HepG2 (cell line): ENCODE data around the gene FTL. TPM values are rescaled to one million over a fixed set of nuclear protein-coding genes. Genes with fewer than 3 reads are reported as not detected.

Experiments
- ELF3 ChIP-seq: IDR thresholded peaks from 2 replicates; pipeline ENCODE4 v1.6.1; 2016; ENCODE audit warnings: missing genetic modification reagents, missing compliant biosample characterization
- HNF4G ChIP-seq, 2 experiments: sonication (generic) in 1 of 2; formaldehyde crosslinking in 1 of 2; IDR thresholded peaks; 2 replicates each; pipeline versions ENCODE4 v1.4.0 to v1.6.1; 2011 to 2020; ENCODE audit warnings: borderline replicate concordance in 2 of 2, low read depth in 2 of 2, mild to moderate bottlenecking in 2 of 2, low read length in 1 of 2, missing genetic modification reagents in 1 of 2, moderate library complexity in 1 of 2
- PHB2 ChIP-seq: fragments of 450-650 bp; IDR thresholded peaks from 2 replicates; pipeline ENCODE4 v1.6.1; 2018; ENCODE audit not compliant: partially characterized antibody
- POLR2A ChIP-seq, 2 experiments: IDR thresholded peaks; 2 replicates each; pipeline ENCODE4 v1.6.1; 2011; ENCODE audit warnings: low read depth in 2 of 2, low read length in 2 of 2, mild to moderate bottlenecking in 1 of 2, moderate library complexity in 1 of 2; ENCODE audit not compliant: insufficient read depth in 1 of 2
- RARA ChIP-seq: IDR thresholded peaks from 2 replicates; pipeline ENCODE4 v1.6.1; 2016; ENCODE audit warnings: missing genetic modification reagents, missing compliant biosample characterization
- SNAPC4 ChIP-seq: sonication (generic); formaldehyde crosslinking; IDR thresholded peaks from 2 replicates; pipeline ENCODE4 v1.4.0; 2020; ENCODE audit warnings: mild to moderate bottlenecking, missing genetic modification reagents
- ZNF33B ChIP-seq: sonication (generic); formaldehyde crosslinking; IDR thresholded peaks from 2 replicates; pipeline ENCODE4 v1.5.1; 2020; ENCODE audit warnings: mild to moderate bottlenecking, missing genetic modification reagents
- ZNF446 ChIP-seq: sonication (generic); formaldehyde crosslinking; IDR thresholded peaks from 2 replicates; pipeline ENCODE4 v1.5.0; 2020; ENCODE audit warnings: mild to moderate bottlenecking, missing genetic modification reagents
- ZSCAN12 ChIP-seq: sonication (generic); formaldehyde crosslinking; IDR thresholded peaks from 2 replicates; pipeline ENCODE4 v1.9.0; 2021; ENCODE audit warnings: mild to moderate bottlenecking, missing genetic modification reagents
- polyA plus RNA-seq, 8 experiments: library from polyadenylated mRNA; depleted of rRNA in 3 of 8; stranded (reverse) in 7 of 8; unstranded in 1 of 8; fragments of >200 nt; fragmentation: Illumina TruSeq in 4 of 8; extraction: Trizol in 4 of 8; gene quantifications; 2 replicates each; pipeline versions ENCODE4 v1.2.1 to v1.2.3, GENCODE V29; 2011 to 2016; ENCODE audit warnings: low read depth in 4 of 8, missing spikeins in 1 of 8, mixed read lengths in 1 of 8; ENCODE audit not compliant: insufficient read depth in 1 of 8
- total RNA-seq, 5 experiments: library from RNA; depleted of rRNA; stranded (reverse); fragments of >200 nt; fragmentation: Illumina TruSeq; extraction: Trizol; gene quantifications; 2 replicates each; pipeline ENCODE4 v1.2.3, GENCODE V29; 2016; ENCODE audit warnings: low read depth in 1 of 5
- TF ChIP-seq, protein P1 (sequence below), 2 experiments: sonication (generic) in 1 of 2; formaldehyde crosslinking in 1 of 2; IDR thresholded peaks; 2 replicates each; pipeline versions ENCODE4 v1.6.1 to v1.9.0; 2014 to 2022; ENCODE audit warnings: antibody characterized with exemption in 1 of 2, borderline replicate concordance in 1 of 2, inconsistent platforms in 1 of 2, low read depth in 1 of 2, missing genetic modification reagents in 1 of 2
- TF ChIP-seq, protein P2 (sequence below): sonication (generic); formaldehyde crosslinking; IDR thresholded peaks from 2 replicates; pipeline ENCODE4 v1.4.0; 2020; ENCODE audit warnings: missing genetic modification reagents, mild to moderate bottlenecking, borderline replicate concordance
- TF ChIP-seq, protein P3 (sequence below): sonication (generic); formaldehyde crosslinking; IDR thresholded peaks from 2 replicates; pipeline ENCODE4 v1.8.0; 2022; ENCODE audit warnings: mild to moderate bottlenecking, missing genetic modification reagents

The FTL gene
- total and polyA plus RNA-seq, 2 of the 13 experiments (the other 11 are each of a cell fraction or from before 2014, with no cell fraction given) = 2,721 to 8,800 TPM

- TF ChIP-seq, protein P1, sequence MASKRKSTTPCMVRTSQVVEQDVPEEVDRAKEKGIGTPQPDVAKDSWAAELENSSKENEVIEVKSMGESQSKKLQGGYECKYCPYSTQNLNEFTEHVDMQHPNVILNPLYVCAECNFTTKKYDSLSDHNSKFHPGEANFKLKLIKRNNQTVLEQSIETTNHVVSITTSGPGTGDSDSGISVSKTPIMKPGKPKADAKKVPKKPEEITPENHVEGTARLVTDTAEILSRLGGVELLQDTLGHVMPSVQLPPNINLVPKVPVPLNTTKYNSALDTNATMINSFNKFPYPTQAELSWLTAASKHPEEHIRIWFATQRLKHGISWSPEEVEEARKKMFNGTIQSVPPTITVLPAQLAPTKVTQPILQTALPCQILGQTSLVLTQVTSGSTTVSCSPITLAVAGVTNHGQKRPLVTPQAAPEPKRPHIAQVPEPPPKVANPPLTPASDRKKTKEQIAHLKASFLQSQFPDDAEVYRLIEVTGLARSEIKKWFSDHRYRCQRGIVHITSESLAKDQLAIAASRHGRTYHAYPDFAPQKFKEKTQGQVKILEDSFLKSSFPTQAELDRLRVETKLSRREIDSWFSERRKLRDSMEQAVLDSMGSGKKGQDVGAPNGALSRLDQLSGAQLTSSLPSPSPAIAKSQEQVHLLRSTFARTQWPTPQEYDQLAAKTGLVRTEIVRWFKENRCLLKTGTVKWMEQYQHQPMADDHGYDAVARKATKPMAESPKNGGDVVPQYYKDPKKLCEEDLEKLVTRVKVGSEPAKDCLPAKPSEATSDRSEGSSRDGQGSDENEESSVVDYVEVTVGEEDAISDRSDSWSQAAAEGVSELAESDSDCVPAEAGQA (IDR thresholded peaks at IDR 0.05; ENCODE audit: low read depth) = no peak
- TF ChIP-seq, protein P1 (CRISPR knock-in tag; IDR thresholded peaks at IDR 0.05; ENCODE audit: borderline replicate concordance) = no peak
- TF ChIP-seq, protein P2, sequence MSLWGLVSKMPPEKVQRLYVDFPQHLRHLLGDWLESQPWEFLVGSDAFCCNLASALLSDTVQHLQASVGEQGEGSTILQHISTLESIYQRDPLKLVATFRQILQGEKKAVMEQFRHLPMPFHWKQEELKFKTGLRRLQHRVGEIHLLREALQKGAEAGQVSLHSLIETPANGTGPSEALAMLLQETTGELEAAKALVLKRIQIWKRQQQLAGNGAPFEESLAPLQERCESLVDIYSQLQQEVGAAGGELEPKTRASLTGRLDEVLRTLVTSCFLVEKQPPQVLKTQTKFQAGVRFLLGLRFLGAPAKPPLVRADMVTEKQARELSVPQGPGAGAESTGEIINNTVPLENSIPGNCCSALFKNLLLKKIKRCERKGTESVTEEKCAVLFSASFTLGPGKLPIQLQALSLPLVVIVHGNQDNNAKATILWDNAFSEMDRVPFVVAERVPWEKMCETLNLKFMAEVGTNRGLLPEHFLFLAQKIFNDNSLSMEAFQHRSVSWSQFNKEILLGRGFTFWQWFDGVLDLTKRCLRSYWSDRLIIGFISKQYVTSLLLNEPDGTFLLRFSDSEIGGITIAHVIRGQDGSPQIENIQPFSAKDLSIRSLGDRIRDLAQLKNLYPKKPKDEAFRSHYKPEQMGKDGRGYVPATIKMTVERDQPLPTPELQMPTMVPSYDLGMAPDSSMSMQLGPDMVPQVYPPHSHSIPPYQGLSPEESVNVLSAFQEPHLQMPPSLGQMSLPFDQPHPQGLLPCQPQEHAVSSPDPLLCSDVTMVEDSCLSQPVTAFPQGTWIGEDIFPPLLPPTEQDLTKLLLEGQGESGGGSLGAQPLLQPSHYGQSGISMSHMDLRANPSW (CRISPR knock-in tag) = no peak
- no peak for TF ChIP-seq HNF4G (IDR thresholded peaks at IDR 0.05; ENCODE audit: borderline replicate concordance, low read depth, low read length)
- TF ChIP-seq HNF4G (CRISPR knock-in tag; IDR thresholded peaks at IDR 0.05; ENCODE audit: borderline replicate concordance, low read depth) = no peak
- TF ChIP-seq, protein P3, sequence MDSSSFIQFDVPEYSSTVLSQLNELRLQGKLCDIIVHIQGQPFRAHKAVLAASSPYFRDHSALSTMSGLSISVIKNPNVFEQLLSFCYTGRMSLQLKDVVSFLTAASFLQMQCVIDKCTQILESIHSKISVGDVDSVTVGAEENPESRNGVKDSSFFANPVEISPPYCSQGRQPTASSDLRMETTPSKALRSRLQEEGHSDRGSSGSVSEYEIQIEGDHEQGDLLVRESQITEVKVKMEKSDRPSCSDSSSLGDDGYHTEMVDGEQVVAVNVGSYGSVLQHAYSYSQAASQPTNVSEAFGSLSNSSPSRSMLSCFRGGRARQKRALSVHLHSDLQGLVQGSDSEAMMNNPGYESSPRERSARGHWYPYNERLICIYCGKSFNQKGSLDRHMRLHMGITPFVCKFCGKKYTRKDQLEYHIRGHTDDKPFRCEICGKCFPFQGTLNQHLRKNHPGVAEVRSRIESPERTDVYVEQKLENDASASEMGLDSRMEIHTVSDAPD (CRISPR knock-in tag) = no peak
- 0 out of 2 replicates have a peak, but pooled peaks have one; percentile 15 for TF ChIP-seq ZSCAN12 (CRISPR knock-in tag)
- peak; percentile 58; the same call in 1 of the 2 replicates for TF ChIP-seq ZNF446
- no peak for TF ChIP-seq RARA (CRISPR knock-in tag)
- no peak for TF ChIP-seq ZNF33B
- TF ChIP-seq SNAPC4 = no peak
- no peak for TF ChIP-seq ELF3 (CRISPR knock-in tag)
- peak; percentile 3 to 34; a peak in 2 of 4 replicates for TF ChIP-seq POLR2A (IDR thresholded peaks at IDR 0.05; ENCODE audit: insufficient read depth in 1 of 2, low read depth in 2 of 2, low read length in 2 of 2)
- no peak for TF ChIP-seq PHB2
These were observed 1.6 kb downstream of the FTL start (continued) for GRCh38 chr19:48966541-48967345.
